Endothelial cell of umbilical vein (primary cell): ENCODE data around the gene RIMS4.

Source experiments
- EZH2 ChIP-seq: IDR thresholded peaks from 2 replicates; pipeline ENCODE4 v1.6.1; 2012; ENCODE audit warnings: borderline replicate concordance, low read depth, mild to moderate bottlenecking, moderate library complexity, low read length, inconsistent platforms; ENCODE audit not compliant: severe bottlenecking
- POLR2A ChIP-seq: IDR thresholded peaks from 2 replicates; pipeline ENCODE4 v1.6.1; 2012; ENCODE audit warnings: low read depth, mild to moderate bottlenecking, control low read depth, low read length
- TF ChIP-seq, protein P1 (sequence below), 2 donors: IDR thresholded peaks; 1 replicate in 1 of 2; 2 replicates in 1 of 2; pipeline ENCODE4 v1.5.1; 2011; ENCODE audit warnings: low read length in 2 of 2, mild to moderate bottlenecking in 2 of 2, moderate library complexity in 2 of 2, control low read depth in 1 of 2, inconsistent platforms in 1 of 2, low read depth in 1 of 2; ENCODE audit not compliant: insufficient read depth in 1 of 2; ENCODE audit errors: extremely low read depth in 1 of 2
- TF ChIP-seq, protein P2 (sequence below): IDR thresholded peaks from 2 replicates; pipeline ENCODE4 v1.6.1; 2011; ENCODE audit not compliant: insufficient read depth, insufficient read length

DNA sequence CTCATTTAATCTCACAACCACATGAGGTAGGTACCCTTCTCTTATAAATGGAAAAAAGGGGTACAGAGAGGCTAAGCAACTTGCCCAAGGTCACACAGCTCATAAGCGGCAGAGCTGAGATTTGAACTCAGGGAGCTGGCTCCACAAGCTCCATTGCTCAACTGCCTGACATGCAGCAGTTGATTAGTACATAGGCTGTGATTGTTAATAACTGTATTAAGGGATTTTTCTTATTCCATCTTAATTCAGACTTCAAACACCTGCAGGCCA, 88.6 kb downstream of the RIMS4 start:
- TF ChIP-seq POLR2A (no peak), EZH2 (no peak)
- TF ChIP-seq, protein P1, sequence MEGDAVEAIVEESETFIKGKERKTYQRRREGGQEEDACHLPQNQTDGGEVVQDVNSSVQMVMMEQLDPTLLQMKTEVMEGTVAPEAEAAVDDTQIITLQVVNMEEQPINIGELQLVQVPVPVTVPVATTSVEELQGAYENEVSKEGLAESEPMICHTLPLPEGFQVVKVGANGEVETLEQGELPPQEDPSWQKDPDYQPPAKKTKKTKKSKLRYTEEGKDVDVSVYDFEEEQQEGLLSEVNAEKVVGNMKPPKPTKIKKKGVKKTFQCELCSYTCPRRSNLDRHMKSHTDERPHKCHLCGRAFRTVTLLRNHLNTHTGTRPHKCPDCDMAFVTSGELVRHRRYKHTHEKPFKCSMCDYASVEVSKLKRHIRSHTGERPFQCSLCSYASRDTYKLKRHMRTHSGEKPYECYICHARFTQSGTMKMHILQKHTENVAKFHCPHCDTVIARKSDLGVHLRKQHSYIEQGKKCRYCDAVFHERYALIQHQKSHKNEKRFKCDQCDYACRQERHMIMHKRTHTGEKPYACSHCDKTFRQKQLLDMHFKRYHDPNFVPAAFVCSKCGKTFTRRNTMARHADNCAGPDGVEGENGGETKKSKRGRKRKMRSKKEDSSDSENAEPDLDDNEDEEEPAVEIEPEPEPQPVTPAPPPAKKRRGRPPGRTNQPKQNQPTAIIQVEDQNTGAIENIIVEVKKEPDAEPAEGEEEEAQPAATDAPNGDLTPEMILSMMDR (IDR thresholded peaks at IDR 0.05; ENCODE audit: extremely low read depth in 1 of 2, insufficient read depth in 1 of 2, low read depth in 1 of 2, low read length in 2 of 2), result no peak
- TF ChIP-seq, protein P2, sequence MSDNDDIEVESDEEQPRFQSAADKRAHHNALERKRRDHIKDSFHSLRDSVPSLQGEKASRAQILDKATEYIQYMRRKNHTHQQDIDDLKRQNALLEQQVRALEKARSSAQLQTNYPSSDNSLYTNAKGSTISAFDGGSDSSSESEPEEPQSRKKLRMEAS, result no peak
